Effector CD8-positive, alpha-beta T cell (primary cell): ENCODE data around the gene VWA5B2.

ENCODE experiments used
- DNase-seq: peaks from one replicate; lab custom pipeline; 2025; lab: John Stamatoyannopoulos, UW

The VWA5B2 gene

DNA sequence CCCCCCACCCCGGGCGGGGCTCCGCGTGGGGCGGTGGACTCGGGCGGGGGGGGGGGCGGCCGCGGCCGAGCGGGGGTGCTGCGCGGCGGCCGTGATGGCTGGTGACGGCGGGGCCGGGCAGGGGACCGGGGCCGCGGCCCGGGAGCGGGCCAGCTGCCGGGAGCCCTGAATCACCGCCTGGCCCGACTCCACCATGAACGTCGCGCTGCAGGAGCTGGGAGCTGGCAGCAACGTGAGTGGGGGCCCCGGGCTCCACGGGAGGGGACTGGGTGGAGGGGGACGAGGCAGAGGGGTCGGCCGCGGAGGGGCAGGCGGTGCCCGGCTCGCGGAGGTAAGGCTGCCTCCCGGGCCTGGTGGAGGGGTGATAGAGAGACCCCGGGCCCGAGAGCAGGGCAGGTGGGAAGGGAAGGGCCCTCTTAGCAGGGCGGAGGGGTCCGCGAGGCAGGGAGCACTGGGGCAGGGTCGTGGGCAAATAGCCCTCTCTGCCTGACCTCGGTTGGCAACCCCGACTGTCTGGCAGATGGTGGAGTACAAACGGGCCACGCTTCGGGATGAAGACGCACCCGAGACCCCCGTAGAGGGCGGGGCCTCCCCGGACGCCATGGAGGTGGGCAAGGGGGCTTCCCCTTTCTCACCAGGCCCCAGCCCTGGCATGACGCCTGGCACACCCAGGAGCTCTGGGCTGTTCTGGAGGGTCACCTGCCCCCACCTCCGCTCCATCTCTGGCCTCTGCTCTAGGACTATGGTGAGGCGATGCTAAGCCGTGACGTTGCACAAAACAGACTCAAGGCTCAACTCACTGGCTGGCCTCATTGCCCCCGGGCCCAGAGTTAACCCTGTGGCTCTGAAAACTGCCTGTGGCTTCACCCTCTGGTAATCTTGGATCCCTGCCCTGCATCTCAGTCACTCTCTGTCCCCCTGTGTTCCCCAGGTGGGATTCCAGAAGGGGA, 46.9 kb downstream of the VWA5B2 start, which contains the start of gene ECE2:
Gene ECE2 (plus strand): TSS at position 62 of the 950 bp plus-strand sequence. CDS start 132 bp downstream, at position 194.
- no peak for DNase-seq

- DNase-seq, result no peak
These were observed 48.0 kb downstream of the VWA5B2 start for GRCh38 chr3:184277366-184277765.

DNA sequence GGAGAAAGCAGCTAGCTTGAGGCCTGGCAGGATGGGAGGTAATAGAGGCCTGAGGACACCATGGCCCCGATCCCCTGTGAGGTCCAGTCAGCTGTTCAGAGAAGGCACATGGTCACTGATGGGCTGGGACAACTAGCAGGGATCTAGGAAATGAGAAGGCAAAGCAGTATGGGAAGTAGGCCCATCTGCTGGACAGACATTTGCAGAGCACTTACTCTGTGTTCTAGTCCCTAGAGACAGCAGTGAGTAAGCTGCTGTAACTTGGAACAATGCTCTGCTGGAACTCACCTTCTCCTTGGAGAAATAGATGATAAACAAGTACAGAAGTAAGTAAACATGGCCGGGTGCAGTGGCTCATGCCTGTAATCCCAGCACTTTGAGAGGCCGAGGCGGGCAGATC, 53.6 kb downstream of the VWA5B2 start:
- DNase-seq, result no peak

- no peak for DNase-seq
These were observed 54.3 kb downstream of the VWA5B2 start for GRCh38 chr3:184283681-184284080.

- DNase-seq, result no peak
These were observed 55.3 kb downstream of the VWA5B2 start for GRCh38 chr3:184284696-184285095.

DNA sequence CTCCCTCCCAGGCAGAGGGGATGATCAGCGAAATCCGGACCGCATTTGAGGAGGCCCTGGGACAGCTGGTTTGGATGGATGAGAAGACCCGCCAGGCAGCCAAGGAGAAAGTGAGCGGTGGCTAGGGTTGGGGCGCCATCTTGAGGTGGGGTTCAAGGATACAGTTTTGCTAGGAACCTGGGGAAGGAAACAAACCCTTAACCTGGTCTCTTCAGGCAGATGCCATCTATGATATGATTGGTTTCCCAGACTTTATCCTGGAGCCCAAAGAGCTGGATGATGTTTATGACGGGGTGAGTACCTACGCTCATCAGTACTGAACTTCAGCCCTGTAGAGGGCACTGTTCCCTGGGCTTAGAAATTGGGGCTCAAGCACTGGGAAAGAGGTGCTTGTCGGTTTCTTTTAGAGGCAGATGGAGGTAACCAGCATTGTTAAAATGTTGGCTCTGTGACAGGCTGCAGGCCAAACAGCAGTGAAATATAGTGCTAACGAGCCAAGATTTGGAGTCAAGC, 60.1 kb downstream of the VWA5B2 start:
- DNase-seq, result peak; percentile 21

GRCh38 chr3:184290331-184290730, 60.9 kb downstream of the VWA5B2 start:
- DNase-seq, result no peak

DNA sequence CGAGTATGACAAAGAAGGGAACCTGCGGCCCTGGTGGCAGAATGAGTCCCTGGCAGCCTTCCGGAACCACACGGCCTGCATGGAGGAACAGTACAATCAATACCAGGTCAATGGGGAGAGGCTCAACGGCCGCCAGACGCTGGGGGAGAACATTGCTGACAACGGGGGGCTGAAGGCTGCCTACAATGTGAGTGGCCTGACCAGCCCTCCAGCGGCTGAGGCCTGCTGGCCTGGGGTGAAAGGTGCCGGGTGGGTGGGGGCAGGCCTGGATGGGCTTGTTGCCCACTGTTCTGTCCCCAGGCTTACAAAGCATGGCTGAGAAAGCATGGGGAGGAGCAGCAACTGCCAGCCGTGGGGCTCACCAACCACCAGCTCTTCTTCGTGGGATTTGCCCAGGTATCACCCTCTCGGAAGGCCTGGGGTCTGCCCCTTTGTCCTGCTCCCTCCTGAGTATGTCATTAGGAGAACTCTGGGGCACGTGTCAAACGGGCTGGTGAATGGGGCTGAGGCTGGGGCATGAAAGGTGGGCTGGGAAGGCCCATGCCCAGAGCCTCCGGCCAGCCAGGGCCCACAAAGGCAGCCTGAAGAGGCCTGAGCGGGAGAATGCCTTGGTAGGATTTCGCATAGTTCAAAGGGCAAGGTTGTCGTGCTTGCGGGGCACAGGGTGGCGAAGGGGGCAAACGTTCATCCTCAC, 61.8 kb downstream of the VWA5B2 start:
- no peak for DNase-seq
